H9 (cell line): ENCODE results near the gene ZNF566. TPM values are rescaled to one million over a fixed set of nuclear protein-coding genes. Genes with fewer than 3 reads are reported as not detected.

Source experiments
- DNase-seq: peaks from one replicate; pipeline ENCODE4 v3.0.0-alpha.2; 2017
- H2AFZ ChIP-seq: one replicate; pipeline ENCODE4 v1.6.1; 2013; ENCODE audit warnings: mild to moderate bottlenecking, low read length, control low read depth, moderate library complexity
- H2AK5ac ChIP-seq: 2 replicates; pipeline ENCODE4 v1.6.1; 2013; ENCODE audit warnings: low read length, control low read depth, mixed read lengths; ENCODE audit not compliant: insufficient read length
- H2BK120ac ChIP-seq: one replicate; pipeline ENCODE4 v1.6.1; 2013; ENCODE audit warnings: low read depth, mild to moderate bottlenecking, low read length, control low read depth, inconsistent platforms; ENCODE audit not compliant: poor library complexity, severe bottlenecking
- H2BK12ac ChIP-seq: 2 replicates; pipeline ENCODE4 v1.6.1; 2013; ENCODE audit warnings: low read length, control low read depth, mixed read lengths, low read depth; ENCODE audit not compliant: insufficient read length
- H2BK15ac ChIP-seq: 2 replicates; pipeline ENCODE4 v1.6.1; 2013; ENCODE audit warnings: low read depth, low read length, control low read depth
- H2BK20ac ChIP-seq: one replicate; pipeline ENCODE4 v1.6.1; 2013; ENCODE audit warnings: low read depth, mild to moderate bottlenecking, low read length, control low read depth, inconsistent platforms; ENCODE audit not compliant: poor library complexity, severe bottlenecking
- H2BK5ac ChIP-seq: 2 replicates; pipeline ENCODE4 v1.6.1; 2013; ENCODE audit warnings: low read length, control low read depth, mixed read lengths; ENCODE audit not compliant: insufficient read length
- H3K14ac ChIP-seq: 2 replicates; pipeline ENCODE4 v1.6.1; 2013; ENCODE audit warnings: low read length, control low read depth; ENCODE audit not compliant: insufficient read depth
- H3K18ac ChIP-seq: 2 replicates; pipeline ENCODE4 v1.6.1; 2013; ENCODE audit warnings: low read depth, mild to moderate bottlenecking, mixed read lengths, low read length, control low read depth; ENCODE audit not compliant: insufficient read length
- H3K23ac ChIP-seq: 2 replicates; pipeline ENCODE4 v1.6.1; 2013; ENCODE audit warnings: low read length, control low read depth, mixed read lengths, low read depth; ENCODE audit not compliant: insufficient read length
- H3K23me2 ChIP-seq: 2 replicates; pipeline ENCODE4 v1.6.1; 2013; ENCODE audit warnings: low read depth, mild to moderate bottlenecking, mixed read lengths, low read length, control low read depth; ENCODE audit not compliant: insufficient read length, poor library complexity, severe bottlenecking
- H3K27ac ChIP-seq: 2 replicates; pipeline ENCODE4 v1.5.1; 2013; ENCODE audit warnings: low read length, control low read depth, mixed read lengths, low read depth; ENCODE audit not compliant: insufficient read length
- H3K27me3 ChIP-seq: 2 replicates; pipeline ENCODE4 v1.6.1; 2013; ENCODE audit warnings: low read length, control low read depth, inconsistent platforms; ENCODE audit not compliant: insufficient read depth
- H3K4ac ChIP-seq: 2 replicates; pipeline ENCODE4 v1.6.1; 2013; ENCODE audit warnings: low read depth, mild to moderate bottlenecking, control low read depth, inconsistent platforms, low read length, moderate library complexity
- H3K4me1 ChIP-seq: 2 replicates; pipeline ENCODE4 v1.6.1; 2013; ENCODE audit warnings: low read length, control low read depth, inconsistent platforms; ENCODE audit not compliant: insufficient read depth
- H3K4me2 ChIP-seq: 2 replicates; pipeline ENCODE4 v1.6.1; 2013; ENCODE audit warnings: low read length, control low read depth, mixed read lengths; ENCODE audit not compliant: insufficient read length, insufficient read depth
- H3K56ac ChIP-seq: 2 replicates; pipeline ENCODE4 v1.6.1; 2013; ENCODE audit warnings: low read depth, mild to moderate bottlenecking, mixed read lengths, low read length, control low read depth; ENCODE audit not compliant: insufficient read length
- H3K79me1 ChIP-seq: 2 replicates; pipeline ENCODE4 v1.6.1; 2013; ENCODE audit warnings: low read depth, mild to moderate bottlenecking, moderate library complexity, low read length, control low read depth, inconsistent platforms; ENCODE audit not compliant: insufficient read depth, poor library complexity, severe bottlenecking
- H3K79me2 ChIP-seq: 2 replicates; pipeline ENCODE4 v1.6.1; 2013; ENCODE audit warnings: low read length, control low read depth, inconsistent platforms; ENCODE audit not compliant: insufficient read depth
- H3K9ac ChIP-seq: 2 replicates; pipeline ENCODE4 v1.6.1; 2013; ENCODE audit warnings: low read length, control low read depth, mixed read lengths; ENCODE audit not compliant: insufficient read length; ENCODE audit errors: extremely low read depth
- H3K9me3 ChIP-seq: one replicate; pipeline ENCODE4 v1.6.1; 2013; ENCODE audit warnings: low read depth, low read length, inconsistent platforms; ENCODE audit not compliant: control insufficient read depth
- H3T11ph ChIP-seq: one replicate; pipeline ENCODE4 v1.6.1; 2013; ENCODE audit warnings: mild to moderate bottlenecking, low read length, control low read depth, inconsistent platforms
- H4K20me1 ChIP-seq: one replicate; pipeline ENCODE4 v1.6.1; 2013; ENCODE audit not compliant: control insufficient read depth, insufficient read length, insufficient read depth
- H4K5ac ChIP-seq: 2 replicates; pipeline ENCODE4 v1.6.1; 2013; ENCODE audit warnings: low read depth, mild to moderate bottlenecking, mixed read lengths, low read length, control low read depth; ENCODE audit not compliant: insufficient read length
- H4K8ac ChIP-seq: replicated peaks from 2 replicates; pipeline ENCODE4 v1.6.1; 2013; ENCODE audit warnings: low read length, control low read depth, mixed read lengths, low read depth; ENCODE audit not compliant: insufficient read length
- H4K91ac ChIP-seq: 2 replicates; pipeline ENCODE4 v1.6.1; 2013; ENCODE audit warnings: low read depth, mild to moderate bottlenecking, moderate library complexity, mixed read lengths, low read length, control low read depth; ENCODE audit not compliant: insufficient read length
- H3K27ac Mint-ChIP-seq, 3 experiments: 2 replicates in 2 of 3; 3 replicates in 1 of 3; pipeline ENCODE4 v1.8.0; 2020 to 2021; ENCODE audit warnings: mixed read lengths in 3 of 3, mild to moderate bottlenecking in 1 of 3, moderate library complexity in 1 of 3
- H3K27me3 Mint-ChIP-seq: 2 replicates; pipeline ENCODE4 v1.8.0; 2021; ENCODE audit warnings: low read depth, mild to moderate bottlenecking, moderate library complexity, mixed read lengths
- H3K36me3 Mint-ChIP-seq, 3 experiments: 2 replicates in 2 of 3; 3 replicates in 1 of 3; pipeline ENCODE4 v1.8.0; 2020 to 2021; ENCODE audit warnings: low read depth in 3 of 3, mixed read lengths in 3 of 3; ENCODE audit not compliant: insufficient read depth in 1 of 3
- H3K4me1 Mint-ChIP-seq, 2 experiments: 2 replicates each; pipeline ENCODE4 v1.8.0; 2020; ENCODE audit warnings: mixed read lengths in 2 of 2
- H3K4me3 Mint-ChIP-seq, 2 experiments: 2 replicates in 1 of 2; 3 replicates in 1 of 2; pipeline ENCODE4 v1.8.0; 2020 to 2021; ENCODE audit warnings: mild to moderate bottlenecking in 2 of 2, mixed read lengths in 2 of 2, moderate library complexity in 1 of 2
- H3K9me3 Mint-ChIP-seq, 2 experiments: 2 replicates in 1 of 2; 3 replicates in 1 of 2; pipeline ENCODE4 v1.8.0; 2020; ENCODE audit warnings: mild to moderate bottlenecking in 2 of 2, mixed read lengths in 2 of 2, moderate library complexity in 1 of 2
- CTCF ChIP-seq: fragments of 200-600 bp; sonication (generic); conservative IDR thresholded peaks from 3 replicates; pipeline ENCODE4 v1.8.0; 2021; ENCODE audit warnings: antibody characterized with exemption, mild to moderate bottlenecking
- WGBS: extraction: QIAGEN DNeasy Blood & Tissue Kit; methylation state at CpG from one replicate; pipeline ENCODE4 v1.1.7; 2013; ENCODE audit warnings: missing lambda C conversion rate, low lambda C conversion rate, mixed read lengths; ENCODE audit not compliant: insufficient read length; ENCODE audit errors: extremely low coverage; 5-methylcytosine and 5-hydroxymethylcytosine counted together
- total RNA-seq: library from RNA; stranded (reverse); gene quantifications from 2 replicates; pipeline ENCODE4 v1.2.1, GENCODE V29; 2021

The ZNF566 gene
- total RNA-seq, 1 experiment from 2014 or later = 18.0 TPM

DNA sequence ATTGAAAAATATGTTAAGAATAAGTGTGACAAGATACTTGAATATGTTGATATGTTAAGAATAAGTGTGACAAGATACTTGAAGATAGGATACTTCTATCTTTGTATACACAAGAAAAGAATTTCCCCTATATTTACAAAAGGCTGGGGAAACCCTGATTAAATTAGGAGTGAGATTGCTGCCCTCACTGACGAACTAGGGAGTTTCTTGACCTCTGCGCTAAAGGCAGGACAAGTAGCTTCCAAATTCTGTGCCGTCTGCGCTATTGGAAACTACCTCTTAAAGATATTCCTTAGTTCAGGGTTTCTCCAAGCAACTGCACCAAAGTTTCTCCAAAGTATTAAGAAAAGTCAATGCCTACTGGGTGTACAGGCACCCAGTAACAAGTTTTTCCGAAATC, 38.0 kb upstream of the ZNF566 start:
- Histone ChIP-seq H3K18ac (no peak overlapping the region), H3K27me3 (no peaks in the 10 kb centered on the region), H3K9me3 (peaks cover 5% of the 10 kb centered on the region), H2BK12ac (no peak overlapping the region), H2BK20ac (no peak overlapping the region), H3K56ac (no peak overlapping the region), H2AK5ac (no peak overlapping the region), H3K79me2 (peaks cover 10% of the 10 kb centered on the region), H3K9ac (peak overlapping the region; percentile 93), H3K27ac (no peak overlapping the region), H3K23me2 (peaks cover 7% of the 10 kb centered on the region), H3T11ph (no peak overlapping the region), H2BK15ac (no peak overlapping the region), H4K8ac (no peak overlapping the region), H3K4me1 (0 out of 2 replicates have a peak, but pooled peaks cover 3% of the 10 kb centered on the region), H2BK120ac (no peak overlapping the region), H2BK5ac (no peak overlapping the region), H4K5ac (no peak overlapping the region), H3K4ac (no peak overlapping the region), H3K79me1 (no peaks in the 10 kb centered on the region), H3K4me2 (peak overlapping the region; percentile 94), H3K23ac (no peak overlapping the region), H2AFZ (no peak overlapping the region), H4K91ac (no peak overlapping the region), H4K20me1 (no peaks in the 10 kb centered on the region), H3K14ac (no peak overlapping the region)
- peaks cover 14% of the 10 kb centered on the region in 2 experiments for H3K4me1 Mint-ChIP-seq
- H3K36me3 Mint-ChIP-seq = peaks cover 35 to 58% (median 42%) of the 10 kb centered on the region in 3 experiments
- no CpG with 5 or more reads among the region's 5 CpGs for WGBS
- DNase-seq = no peak
- peak overlapping the region; percentile 99 to 100 for H3K4me3 Mint-ChIP-seq
- peak overlapping the region in 2 of 3 experiments; percentile 99 to 100; a peak in 3 of 7 replicates for H3K27ac Mint-ChIP-seq
- no peaks in the 10 kb centered on the region for H3K27me3 Mint-ChIP-seq
- TF ChIP-seq CTCF = no peak
- peaks cover 17 to 54% of the 10 kb centered on the region in 2 experiments for H3K9me3 Mint-ChIP-seq
